HG03139 (cell line): ENCODE results near the gene TMEM181.
"Not testable (repeated sequence)": the region's sequence is repeated elsewhere in the genome, so short reads cannot be mapped to it uniquely, and the experiment has no call there.

Experiments used
- ATAC-seq: cut with Tn5 transposase; IDR thresholded peaks from one replicate; pipeline ENCODE4 v1.9.1; 2021; ENCODE audit not compliant: unreplicated experiment

The TMEM181 gene

GRCh38 chr6:158635427-158636073 is 75.7 kb downstream of the TMEM181 start:
- no peak for ATAC-seq

- no peak for ATAC-seq
These were observed 76.9 kb downstream of the TMEM181 start for GRCh38 chr6:158636778-158637177.

- ATAC-seq, result no peak
These were observed 78.5 kb downstream of the TMEM181 start for GRCh38 chr6:158638324-158638854.

GRCh38 chr6:158639056-158639455 is 79.2 kb downstream of the TMEM181 start:
- no peak for ATAC-seq

- no peak for ATAC-seq
These were observed 80.6 kb downstream of the TMEM181 start for GRCh38 chr6:158640519-158640918.

- ATAC-seq, result no peak
These were observed 82.3 kb downstream of the TMEM181 start for GRCh38 chr6:158642097-158642601.

- no peak for ATAC-seq
These were observed 83.9 kb downstream of the TMEM181 start for GRCh38 chr6:158643836-158644230.

- peak; percentile 47 for ATAC-seq
These were observed 84.6 kb downstream of the TMEM181 start, which contains the start of gene DYNLT1 for GRCh38 chr6:158644231-158645063. Gene DYNLT1, minus strand, starts transcription at chr6:158644743. Its CDS starts 35 bp downstream, at chr6:158644708.

- ATAC-seq, result no peak
These were observed 85.5 kb downstream of the TMEM181 start for GRCh38 chr6:158645064-158646022.

GRCh38 chr6:158646023-158646910 is 86.4 kb downstream of the TMEM181 start:
- no peak for ATAC-seq

GRCh38 chr6:158647501-158647900 is 87.6 kb downstream of the TMEM181 start:
- ATAC-seq, result no peak

GRCh38 chr6:158648682-158649131 is 88.8 kb downstream of the TMEM181 start:
- no peak for ATAC-seq

GRCh38 chr6:158649289-158650143 is 89.6 kb downstream of the TMEM181 start, which contains the start of gene SYTL3:
Gene SYTL3, plus strand, starts transcription at chr6:158650054. Its CDS starts 13,215 bp downstream, at chr6:158663269.
- peak; percentile 41 for ATAC-seq

GRCh38 chr6:158651981-158652737 is 92.3 kb downstream of the TMEM181 start:
- ATAC-seq, result not testable (repeated sequence)

- peak; percentile 47 for ATAC-seq
These were observed 93.9 kb downstream of the TMEM181 start for GRCh38 chr6:158653577-158654354.

GRCh38 chr6:158654498-158654897 is 94.6 kb downstream of the TMEM181 start:
- ATAC-seq, result no peak

- no peak for ATAC-seq
These were observed 95.1 kb downstream of the TMEM181 start for GRCh38 chr6:158654960-158655489.
